ENCODE data around the gene LPCAT1. TPM values are rescaled to one million over a fixed set of nuclear protein-coding genes. Genes with fewer than 3 reads are reported as not detected.

The LPCAT1 gene
- total RNA-seq, 1 donor from 2014 or later, result 41.9 TPM

DNA sequence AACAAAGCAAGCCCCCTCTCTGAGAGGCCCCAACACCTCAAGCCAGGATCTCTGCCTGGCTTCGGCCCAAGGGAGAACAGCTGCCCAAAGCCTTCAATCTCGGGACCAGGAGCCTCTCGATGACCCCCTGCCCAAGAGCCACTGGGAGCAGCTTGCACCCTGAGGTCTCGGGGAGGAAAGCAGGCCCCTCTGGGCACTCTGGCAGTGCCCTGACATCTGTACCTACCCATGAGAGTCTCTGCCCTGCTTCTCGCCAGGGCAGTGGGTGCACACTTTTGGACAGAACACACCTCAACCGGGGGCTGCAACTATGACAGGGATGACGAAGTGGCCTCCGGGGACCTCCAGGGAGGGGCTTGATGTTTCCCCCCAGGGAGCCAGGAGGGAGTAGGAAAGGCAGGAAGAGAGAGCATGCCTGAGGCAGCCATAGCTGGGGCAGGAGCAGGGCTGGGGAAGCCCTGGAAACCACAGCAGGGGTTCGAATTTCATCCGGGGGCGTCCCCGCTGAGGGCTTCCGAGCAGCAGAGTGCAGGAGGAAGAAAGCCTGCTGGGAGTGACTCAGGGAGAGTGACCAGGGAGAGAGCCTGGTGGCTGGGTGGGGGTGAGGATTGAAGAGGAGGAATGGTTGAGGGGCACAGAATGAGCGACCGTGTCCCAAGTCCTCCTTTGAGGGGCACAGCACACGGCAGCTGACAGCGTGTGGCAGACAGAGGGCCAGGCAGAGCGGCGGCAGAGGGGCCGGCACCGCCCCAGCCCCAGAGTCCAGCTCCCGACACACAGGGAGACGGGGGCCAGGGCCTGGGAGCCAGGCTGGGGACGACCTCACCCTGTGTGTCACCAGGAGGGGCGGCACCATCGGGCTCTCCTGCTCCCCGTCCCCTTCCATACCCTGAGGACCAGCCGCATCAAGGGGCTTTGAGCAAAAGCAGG lies 1.8 kb downstream of the LPCAT1 start:
- Histone ChIP-seq H3K9me3 (ENCODE audit: insufficient read depth, low read depth, low read length) (no peaks in the 10 kb centered on the region), H3K27ac (ENCODE audit: low read depth, low read length) (peak overlapping the region; percentile 48), H3K9ac (ENCODE audit: low read length) (peak overlapping the region; percentile 76), H3K4me2 (ENCODE audit: low read length) (peak overlapping the region; percentile 96), H2AFZ (ENCODE audit: low read depth, low read length) (no peak overlapping the region), H4K20me1 (ENCODE audit: insufficient read depth, low read length) (peaks cover 61% of the 10 kb centered on the region), H3K27me3 (ENCODE audit: insufficient read depth, low read length) (no peaks in the 10 kb centered on the region), H3K4me1 (ENCODE audit: insufficient read depth, low read length) (peaks cover 30% of the 10 kb centered on the region), H3K4me3 (ENCODE audit: insufficient read depth, low read depth, low read length) (peak overlapping the region; percentile 70), H3K79me2 (ENCODE audit: insufficient read depth, low read length) (peaks cover 56% of the 10 kb centered on the region), H3K36me3 (ENCODE audit: insufficient read depth, low read length) (peaks cover 18% of the 10 kb centered on the region)
- peaks cover 5% of the 10 kb centered on the region for H3K36me3 Mint-ChIP-seq (ENCODE audit: low read depth, unreplicated experiment)
- TF ChIP-seq, protein P1, sequence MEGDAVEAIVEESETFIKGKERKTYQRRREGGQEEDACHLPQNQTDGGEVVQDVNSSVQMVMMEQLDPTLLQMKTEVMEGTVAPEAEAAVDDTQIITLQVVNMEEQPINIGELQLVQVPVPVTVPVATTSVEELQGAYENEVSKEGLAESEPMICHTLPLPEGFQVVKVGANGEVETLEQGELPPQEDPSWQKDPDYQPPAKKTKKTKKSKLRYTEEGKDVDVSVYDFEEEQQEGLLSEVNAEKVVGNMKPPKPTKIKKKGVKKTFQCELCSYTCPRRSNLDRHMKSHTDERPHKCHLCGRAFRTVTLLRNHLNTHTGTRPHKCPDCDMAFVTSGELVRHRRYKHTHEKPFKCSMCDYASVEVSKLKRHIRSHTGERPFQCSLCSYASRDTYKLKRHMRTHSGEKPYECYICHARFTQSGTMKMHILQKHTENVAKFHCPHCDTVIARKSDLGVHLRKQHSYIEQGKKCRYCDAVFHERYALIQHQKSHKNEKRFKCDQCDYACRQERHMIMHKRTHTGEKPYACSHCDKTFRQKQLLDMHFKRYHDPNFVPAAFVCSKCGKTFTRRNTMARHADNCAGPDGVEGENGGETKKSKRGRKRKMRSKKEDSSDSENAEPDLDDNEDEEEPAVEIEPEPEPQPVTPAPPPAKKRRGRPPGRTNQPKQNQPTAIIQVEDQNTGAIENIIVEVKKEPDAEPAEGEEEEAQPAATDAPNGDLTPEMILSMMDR (IDR thresholded peaks at IDR 0.05; ENCODE audit: insufficient read depth, low read depth, low read length), result no peak
- no peak for TF ChIP-seq EZH2 (IDR thresholded peaks at IDR 0.05; ENCODE audit: insufficient read depth, low read length)
- peaks cover 9% of the 10 kb centered on the region for H3K27me3 Mint-ChIP-seq (ENCODE audit: low read depth, unreplicated experiment)
- H3K27ac Mint-ChIP-seq (ENCODE audit: unreplicated experiment), result peak overlapping the region; percentile 94
- FAIRE-seq, result no peak
- H3K4me1 Mint-ChIP-seq (ENCODE audit: low read depth, unreplicated experiment), result peaks cover 9% of the 10 kb centered on the region
- DNase-seq (ENCODE audit: low read depth), result peak; percentile 70
- no peaks in the 10 kb centered on the region for H3K9me3 Mint-ChIP-seq (ENCODE audit: unreplicated experiment)
- H3K4me3 Mint-ChIP-seq (ENCODE audit: unreplicated experiment), result peak overlapping the region; percentile 93

DNA sequence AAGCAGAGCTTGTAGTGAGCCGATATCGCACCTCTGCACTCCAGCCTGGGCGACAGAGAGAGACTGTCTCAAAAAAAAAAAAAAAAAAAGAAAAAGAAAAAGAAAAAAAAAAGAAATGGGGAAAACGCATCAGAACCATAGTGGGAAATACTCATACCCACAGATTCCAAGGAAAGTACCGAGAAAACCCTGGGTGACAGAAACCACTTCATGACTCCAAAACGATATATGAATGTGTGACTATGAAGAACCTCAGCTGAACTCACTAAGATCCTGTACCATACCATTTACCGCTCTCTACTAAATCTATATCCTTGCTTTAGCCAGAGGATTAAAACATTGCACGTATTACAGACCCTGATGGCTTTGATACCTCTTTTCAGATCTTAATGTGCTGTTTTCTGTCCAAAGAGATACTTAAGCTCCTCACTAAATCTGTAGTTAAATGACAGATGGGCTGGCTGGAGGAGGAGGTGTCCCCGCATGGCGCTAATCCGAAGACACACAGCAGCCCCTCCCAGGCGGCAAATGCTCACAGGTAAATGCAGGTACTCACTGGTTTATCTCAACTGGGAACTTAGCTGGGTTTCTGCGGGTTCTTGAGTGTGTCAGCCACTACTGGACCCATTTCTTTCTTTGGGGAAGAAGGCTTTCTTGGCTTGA lies 2.8 kb downstream of the LPCAT1 start:
- H3K36me3 ChIP-seq (ENCODE audit: insufficient read depth, low read length), result peaks cover 18% of the 10 kb centered on the region
- no peak overlapping the region for H3K4me3 ChIP-seq (ENCODE audit: insufficient read depth, low read depth, low read length)
- H4K20me1 ChIP-seq (ENCODE audit: insufficient read depth, low read length), result peaks cover 71% of the 10 kb centered on the region
- H3K9me3 ChIP-seq (ENCODE audit: insufficient read depth, low read depth, low read length), result no peaks in the 10 kb centered on the region
- no peak for TF ChIP-seq EZH2 (IDR thresholded peaks at IDR 0.05; ENCODE audit: insufficient read depth, low read length)
- TF ChIP-seq, protein P1 (IDR thresholded peaks at IDR 0.05; ENCODE audit: insufficient read depth, low read depth, low read length), result no peak
- peak overlapping the region; percentile 93 for H3K4me3 Mint-ChIP-seq (ENCODE audit: unreplicated experiment)
- DNase-seq (ENCODE audit: low read depth) (no peak), FAIRE-seq (no peak)
- no peak overlapping the region for H3K27ac ChIP-seq (ENCODE audit: low read depth, low read length)
- no peaks in the 10 kb centered on the region for H3K9me3 Mint-ChIP-seq (ENCODE audit: unreplicated experiment)
- peak overlapping the region; percentile 96 for H3K4me2 ChIP-seq (ENCODE audit: low read length)
- H3K27me3 Mint-ChIP-seq (ENCODE audit: low read depth, unreplicated experiment), result peaks cover 4% of the 10 kb centered on the region
- H3K4me1 Mint-ChIP-seq (ENCODE audit: low read depth, unreplicated experiment), result peaks cover 19% of the 10 kb centered on the region
- peaks cover 65% of the 10 kb centered on the region for H3K79me2 ChIP-seq (ENCODE audit: insufficient read depth, low read length)
- peaks cover 39% of the 10 kb centered on the region for H3K4me1 ChIP-seq (ENCODE audit: insufficient read depth, low read length)
- peaks cover 5% of the 10 kb centered on the region for H3K36me3 Mint-ChIP-seq (ENCODE audit: low read depth, unreplicated experiment)
- no peaks in the 10 kb centered on the region for H3K27me3 ChIP-seq (ENCODE audit: insufficient read depth, low read length)
- no peak overlapping the region for H3K9ac ChIP-seq (ENCODE audit: low read length)
- H2AFZ ChIP-seq (ENCODE audit: low read depth, low read length), result no peak overlapping the region
- H3K27ac Mint-ChIP-seq (ENCODE audit: unreplicated experiment), result no peak overlapping the region
